ENCODE results near the gene MXI1. TPM values are rescaled to one million over a fixed set of nuclear protein-coding genes. Genes with fewer than 3 reads are reported as not detected.
"Not testable (repeated sequence)": the region's sequence is repeated elsewhere in the genome, so short reads cannot be mapped to it uniquely, and the experiment has no call there.

The MXI1 gene
- total and polyA plus RNA-seq, 9 donors, result 17.1 to 25.2 (median 20.5) TPM

- no peak for DNase-seq
- H3K9me3 ChIP-seq (replicated peaks; ENCODE audit: control insufficient read depth, low read depth, low read length), result no peaks in the 10 kb centered on the region
- H3K27me3 ChIP-seq (ENCODE audit: control insufficient read depth, insufficient read depth, low read length), result no peaks in the 10 kb centered on the region
- H3K27ac ChIP-seq (ENCODE audit: low read length), result no peak overlapping the region
- no CpG with 5 or more reads among the region's 2 CpGs for WGBS (ENCODE audit: insufficient coverage)
- no peak overlapping the region for H3K4me3 ChIP-seq (ENCODE audit: low read length)
- no peaks in the 10 kb centered on the region for H3K36me3 ChIP-seq (ENCODE audit: control insufficient read depth, insufficient read depth, low read length)
- H3K4me1 ChIP-seq (ENCODE audit: control insufficient read depth, insufficient read depth, low read length), result peaks cover 3% of the 10 kb centered on the region
These were observed 61.6 kb downstream of the MXI1 start for GRCh38 chr10:110268971-110269370.

DNA sequence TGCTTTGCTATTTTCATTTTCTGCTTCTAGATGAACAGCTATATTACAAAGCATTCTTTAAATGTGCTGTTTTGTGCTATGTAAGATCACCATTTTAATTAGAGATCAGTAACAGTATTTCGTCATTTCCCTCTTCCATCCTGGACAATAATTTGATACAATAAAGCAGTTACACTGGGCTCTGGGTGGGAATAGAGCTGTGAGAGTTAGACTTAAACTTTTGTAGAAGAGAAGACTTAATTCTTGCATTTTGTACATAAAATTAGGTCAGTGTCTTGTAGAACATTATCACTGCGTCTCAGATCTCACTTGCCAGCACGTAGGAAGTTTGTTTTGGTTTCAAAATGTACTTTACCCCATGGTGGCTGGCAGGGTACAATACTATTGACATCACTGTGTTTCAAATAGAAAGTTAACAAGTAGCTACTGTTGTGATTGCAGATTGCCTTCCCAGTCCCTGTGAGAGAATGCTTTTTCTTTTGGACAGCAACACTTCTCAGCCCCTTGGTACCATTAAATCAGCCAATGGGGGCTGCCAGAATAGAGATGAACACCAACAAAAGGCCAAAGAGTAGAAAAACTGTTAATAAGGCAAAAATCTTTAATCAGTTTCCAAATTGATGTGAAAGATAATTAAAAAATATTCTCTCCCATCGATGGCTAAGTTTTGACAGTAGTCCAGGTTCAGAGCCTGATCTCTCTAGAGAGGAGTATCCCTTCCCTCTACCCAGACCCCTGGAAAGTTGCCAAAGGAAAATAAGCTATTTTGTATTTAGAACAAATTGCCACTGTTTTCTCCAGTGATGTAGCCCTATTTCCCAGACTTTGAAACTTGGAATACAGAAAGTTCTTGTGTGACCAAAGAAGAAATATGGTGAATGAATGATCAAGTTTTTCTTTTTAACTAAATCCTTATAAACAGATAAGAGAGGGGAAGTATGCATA is 62.2 kb downstream of the MXI1 start:
- Histone ChIP-seq H3K27me3 (ENCODE audit: control insufficient read depth, insufficient read depth, low read length) (no peaks in the 10 kb centered on the region), H3K27ac (ENCODE audit: low read length) (peak overlapping the region; percentile 32), H3K4me3 (ENCODE audit: low read length) (no peak overlapping the region), H3K36me3 (ENCODE audit: control insufficient read depth, insufficient read depth, low read length) (no peaks in the 10 kb centered on the region), H3K4me1 (ENCODE audit: control insufficient read depth, insufficient read depth, low read length) (peaks cover 3% of the 10 kb centered on the region), H3K9me3 (replicated peaks; ENCODE audit: control insufficient read depth, low read depth, low read length) (no peaks in the 10 kb centered on the region)
- no CpG with 5 or more reads among the region's 4 CpGs for WGBS (ENCODE audit: insufficient coverage)
- DNase-seq, result peak; percentile 45

- H3K4me3 ChIP-seq (ENCODE audit: low read length); H3K27ac ChIP-seq (ENCODE audit: low read length); H3K27me3 ChIP-seq (ENCODE audit: control insufficient read depth, insufficient read depth, low read length); DNase-seq; H3K36me3 ChIP-seq (ENCODE audit: control insufficient read depth, insufficient read depth, low read length); H3K9me3 ChIP-seq (replicated peaks; ENCODE audit: control insufficient read depth, low read depth, low read length); H3K4me1 ChIP-seq (ENCODE audit: control insufficient read depth, insufficient read depth, low read length): not testable (repeated sequence)
- WGBS (ENCODE audit: insufficient coverage), result 100% methylated on average over 1 of the region's 15 CpGs
These were observed 65.6 kb downstream of the MXI1 start for GRCh38 chr10:110272995-110273394.

DNA sequence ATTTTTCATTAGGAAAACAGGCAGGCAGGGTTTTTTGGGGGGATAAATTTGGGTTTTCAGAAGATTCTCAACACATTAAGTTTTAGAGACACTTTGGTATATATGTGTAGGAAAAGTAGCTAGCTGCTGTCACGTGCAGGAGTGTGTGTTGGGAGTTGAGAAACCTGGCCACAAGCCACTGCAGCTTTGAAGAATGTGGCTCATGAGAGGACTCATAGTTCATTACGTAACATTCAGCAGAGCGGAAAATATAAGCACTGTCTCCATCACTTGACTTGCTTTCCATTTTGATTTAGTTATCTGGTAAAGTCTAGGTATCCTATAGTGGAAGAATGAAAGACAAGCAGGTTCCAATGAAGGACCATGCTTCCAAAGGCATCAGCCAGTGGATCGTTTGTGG is 66.1 kb downstream of the MXI1 start:
- Histone ChIP-seq H3K4me1 (ENCODE audit: control insufficient read depth, insufficient read depth, low read length) (peaks cover 3% of the 10 kb centered on the region), H3K27me3 (ENCODE audit: control insufficient read depth, insufficient read depth, low read length) (no peaks in the 10 kb centered on the region), H3K36me3 (ENCODE audit: control insufficient read depth, insufficient read depth, low read length) (no peaks in the 10 kb centered on the region), H3K4me3 (ENCODE audit: low read length) (no peak overlapping the region), H3K27ac (ENCODE audit: low read length) (no peak overlapping the region), H3K9me3 (replicated peaks; ENCODE audit: control insufficient read depth, low read depth, low read length) (no peaks in the 10 kb centered on the region)
- DNase-seq, result peak; percentile 91
- 20% methylated on average over 1 of the region's 4 CpGs for WGBS (ENCODE audit: insufficient coverage)

DNA sequence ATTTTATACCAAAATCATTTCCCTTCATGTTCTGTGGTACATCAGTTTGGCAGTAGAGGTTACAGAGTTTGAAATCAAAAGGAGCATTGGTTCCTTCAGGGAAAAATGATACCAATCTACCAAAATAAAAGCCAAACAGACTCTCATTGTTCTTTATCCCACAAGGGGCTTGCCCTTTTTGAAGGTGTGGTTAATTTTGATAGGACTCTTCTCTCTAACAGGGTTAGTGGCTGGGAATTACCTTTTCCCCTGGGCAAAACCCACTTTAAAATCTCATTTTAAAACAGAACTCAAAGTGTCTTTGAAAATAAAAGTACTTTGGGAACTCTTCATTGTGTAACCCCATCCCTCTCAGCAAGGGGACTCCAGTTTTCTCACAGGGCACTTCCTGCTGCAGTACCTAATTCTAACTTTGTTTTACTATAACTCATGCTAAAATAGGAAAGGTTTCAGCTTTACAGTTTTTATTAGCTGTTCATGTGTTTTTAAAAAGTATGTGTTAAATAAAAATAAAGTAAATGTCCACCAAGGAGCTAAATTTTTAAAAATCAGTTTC is 66.7 kb downstream of the MXI1 start:
- H3K4me1 ChIP-seq (ENCODE audit: control insufficient read depth, insufficient read depth, low read length), result peaks cover 2% of the 10 kb centered on the region
- H3K27ac ChIP-seq (ENCODE audit: low read length), result no peak overlapping the region
- H3K9me3 ChIP-seq (replicated peaks; ENCODE audit: control insufficient read depth, low read depth, low read length), result no peaks in the 10 kb centered on the region
- no peaks in the 10 kb centered on the region for H3K36me3 ChIP-seq (ENCODE audit: control insufficient read depth, insufficient read depth, low read length)
- H3K27me3 ChIP-seq (ENCODE audit: control insufficient read depth, insufficient read depth, low read length), result no peaks in the 10 kb centered on the region
- DNase-seq, result no peak
- no peak overlapping the region for H3K4me3 ChIP-seq (ENCODE audit: low read length)

- H3K4me3 ChIP-seq (ENCODE audit: low read length), result no peak overlapping the region
- H3K4me1 ChIP-seq (ENCODE audit: control insufficient read depth, insufficient read depth, low read length), result peaks cover 2% of the 10 kb centered on the region
- no peaks in the 10 kb centered on the region for H3K9me3 ChIP-seq (replicated peaks; ENCODE audit: control insufficient read depth, low read depth, low read length)
- WGBS (ENCODE audit: insufficient coverage), result 86% methylated on average over 5 of the region's 6 CpGs
- no peaks in the 10 kb centered on the region for H3K27me3 ChIP-seq (ENCODE audit: control insufficient read depth, insufficient read depth, low read length)
- no peaks in the 10 kb centered on the region for H3K36me3 ChIP-seq (ENCODE audit: control insufficient read depth, insufficient read depth, low read length)
- no peak for DNase-seq
- H3K27ac ChIP-seq (ENCODE audit: low read length), result no peak overlapping the region
These were observed 67.2 kb downstream of the MXI1 start for GRCh38 chr10:110274647-110275046.

- H3K4me3 ChIP-seq (ENCODE audit: low read length), result no peak overlapping the region
- DNase-seq, result no peak
- H3K4me1 ChIP-seq (ENCODE audit: control insufficient read depth, insufficient read depth, low read length), result peaks cover 2% of the 10 kb centered on the region
- no peak overlapping the region for H3K27ac ChIP-seq (ENCODE audit: low read length)
- peaks cover 2% of the 10 kb centered on the region for H3K36me3 ChIP-seq (ENCODE audit: control insufficient read depth, insufficient read depth, low read length)
- WGBS (ENCODE audit: insufficient coverage), result 86% methylated on average over 1 of the region's 2 CpGs
- no peaks in the 10 kb centered on the region for H3K9me3 ChIP-seq (replicated peaks; ENCODE audit: control insufficient read depth, low read depth, low read length)
- no peaks in the 10 kb centered on the region for H3K27me3 ChIP-seq (ENCODE audit: control insufficient read depth, insufficient read depth, low read length)
These were observed 67.8 kb downstream of the MXI1 start for GRCh38 chr10:110275128-110275729.

- Histone ChIP-seq H3K27ac (ENCODE audit: low read length) (no peak overlapping the region), H3K9me3 (replicated peaks; ENCODE audit: control insufficient read depth, low read depth, low read length) (no peaks in the 10 kb centered on the region)
These were observed 69.2 kb downstream of the MXI1 start for GRCh38 chr10:110276603-110277002.

GRCh38 chr10:110277591-110277990 is 70.2 kb downstream of the MXI1 start:
- H3K27ac ChIP-seq (ENCODE audit: low read length), result no peak overlapping the region

More at GRCh38 chr10:110276603-110277002, 69.2 kb downstream of the MXI1 start:
- peaks cover 2% of the 10 kb centered on the region for H3K36me3 ChIP-seq (ENCODE audit: control insufficient read depth, insufficient read depth, low read length)
- H3K4me1 ChIP-seq (ENCODE audit: control insufficient read depth, insufficient read depth, low read length), result peaks cover 2% of the 10 kb centered on the region
- no peaks in the 10 kb centered on the region for H3K27me3 ChIP-seq (ENCODE audit: control insufficient read depth, insufficient read depth, low read length)
- H3K4me3 ChIP-seq (ENCODE audit: low read length), result no peak overlapping the region
- no peak for DNase-seq
- 100% methylated on average over 2 of the region's 5 CpGs for WGBS (ENCODE audit: insufficient coverage)

More at GRCh38 chr10:110277591-110277990, 70.2 kb downstream of the MXI1 start:
- Histone ChIP-seq H3K4me3 (ENCODE audit: low read length) (no peak overlapping the region), H3K36me3 (ENCODE audit: control insufficient read depth, insufficient read depth, low read length) (peaks cover 2% of the 10 kb centered on the region), H3K9me3 (replicated peaks; ENCODE audit: control insufficient read depth, low read depth, low read length) (no peaks in the 10 kb centered on the region), H3K4me1 (ENCODE audit: control insufficient read depth, insufficient read depth, low read length) (peaks cover 2% of the 10 kb centered on the region), H3K27me3 (ENCODE audit: control insufficient read depth, insufficient read depth, low read length) (no peaks in the 10 kb centered on the region)
- DNase-seq, result no peak
- WGBS (ENCODE audit: insufficient coverage), result no CpG with 5 or more reads among the region's 2 CpGs
